Uterus (tissue), 4 donors: ENCODE measurements around the gene NAA40. TPM values are rescaled to one million over a fixed set of nuclear protein-coding genes. Genes with fewer than 3 reads are reported as not detected.

Source experiments
- DNase-seq, 2 donors: peaks; one replicate each; pipeline ENCODE4 v3.0.0-alpha.2; 2019 to 2020
- H3K27ac ChIP-seq, 2 donors: fragments of 200-600 bp; sonication (generic); 1 replicate in 1 of 2; 2 replicates in 1 of 2; pipeline ENCODE4 v1.5.1; 2016 to 2018
- H3K27me3 ChIP-seq, 2 donors: fragments of 200-600 bp; sonication (generic); one replicate each; pipeline ENCODE4 v1.5.1; 2018 to 2019; ENCODE audit warnings: control low read depth in 1 of 2
- H3K36me3 ChIP-seq, 2 donors: fragments of 200-600 bp; sonication (generic); one replicate each; pipeline ENCODE4 v1.5.1; 2019; ENCODE audit warnings: control low read depth in 1 of 2
- H3K4me1 ChIP-seq, 2 donors: fragments of 200-600 bp; sonication (generic); one replicate each; pipeline ENCODE4 v1.5.1; 2018 to 2019; ENCODE audit warnings: control low read depth in 1 of 2
- H3K4me3 ChIP-seq, 2 donors: fragments of 200-600 bp; sonication (generic); 1 replicate in 1 of 2; 2 replicates in 1 of 2; pipeline ENCODE4 v1.5.1; 2018 to 2019; ENCODE audit warnings: mild to moderate bottlenecking in 1 of 2
- H3K9me3 ChIP-seq, 2 donors: fragments of 200-600 bp; sonication (generic); one replicate each; pipeline ENCODE4 v1.5.1; 2019; ENCODE audit warnings: control low read depth in 1 of 2
- CTCF ChIP-seq, 4 experiments: fragments of 200-600 bp in 2 of 4; fragments of 450-650 bp in 2 of 4; sonication (generic) in 2 of 4; IDR thresholded peaks; one replicate each; pipeline ENCODE4 v1.5.1; 2016 to 2019; ENCODE audit warnings: antibody characterized with exemption in 4 of 4, mild to moderate bottlenecking in 2 of 4, moderate library complexity in 1 of 4
- POLR2A ChIP-seq, 2 donors: fragments of 450-650 bp; IDR thresholded peaks; one replicate each; pipeline ENCODE4 v1.6.1; 2016; ENCODE audit warnings: antibody characterized with exemption in 2 of 2, mild to moderate bottlenecking in 1 of 2, moderate library complexity in 1 of 2
- intact Hi-C: fragments of 100-400 bp; cut with DNase I; formaldehyde crosslinking; loops from one replicate; pipeline ENCODE4 v1.15.1; 2023; ENCODE audit warnings: low total_unique reads
- total RNA-seq, 4 donors: library from RNA; depleted of rRNA in 3 of 4; stranded (reverse); fragments of >200 nt in 3 of 4; gene quantifications; one replicate each; pipeline versions ENCODE4 v1.1.0 to v1.2.4, GENCODE V29; 2014 to 2023
- donor health status: DM: yes; HTN: yes; CAD: no.

Gene NAA40
- total RNA-seq, 4 donors from 2014 or later = 2.1 to 17.8 (median 9.2) TPM

DNA sequence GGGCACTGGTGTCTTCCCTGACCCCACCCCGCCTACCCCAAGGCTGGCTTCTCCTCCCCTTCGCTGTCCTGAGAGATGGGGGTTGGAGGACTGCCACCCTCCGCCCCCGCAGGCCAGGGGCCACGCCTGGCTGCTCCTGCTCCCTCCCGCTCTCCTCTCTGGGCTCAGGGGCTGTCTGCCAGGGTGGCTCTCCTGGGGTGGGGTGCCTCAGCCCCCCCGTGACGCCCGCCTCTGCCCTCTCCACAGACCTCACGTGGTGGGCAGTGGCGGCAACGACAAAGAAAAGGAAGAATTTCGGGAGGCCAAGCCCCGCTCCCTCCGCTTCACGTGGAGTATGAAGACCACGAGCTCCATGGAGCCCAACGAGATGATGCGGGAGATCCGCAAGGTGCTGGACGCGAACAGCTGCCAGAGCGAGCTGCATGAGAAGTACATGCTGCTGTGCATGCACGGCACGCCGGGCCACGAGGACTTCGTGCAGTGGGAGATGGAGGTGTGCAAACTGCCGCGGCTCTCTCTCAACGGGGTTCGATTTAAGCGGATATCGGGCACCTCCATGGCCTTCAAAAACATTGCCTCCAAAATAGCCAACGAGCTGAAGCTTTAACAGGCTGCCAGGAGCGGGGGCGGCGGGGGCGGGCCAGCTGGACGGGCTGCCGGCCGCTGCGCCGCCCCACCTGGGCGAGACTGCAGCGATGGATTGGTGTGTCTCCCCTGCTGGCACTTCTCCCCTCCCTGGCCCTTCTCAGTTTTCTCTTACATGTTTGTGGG is 30.0 kb upstream of the NAA40 start:
- Histone ChIP-seq H3K27ac (peak overlapping the region; percentile 58 to 59), H3K4me3 (no peak overlapping the region), H3K9me3 (no peaks in the 10 kb centered on the region), H3K27me3 (no peaks in the 10 kb centered on the region), H3K4me1 (peaks cover 5 to 20% of the 10 kb centered on the region in 2 donors), H3K36me3 (no peaks in the 10 kb centered on the region)
- intact Hi-C loops = no loop called here
- peak; percentile 66 to 77 for DNase-seq
- TF ChIP-seq CTCF (IDR thresholded peaks at IDR 0.05) (no peak), POLR2A (IDR thresholded peaks at IDR 0.05) (no peak)

DNA sequence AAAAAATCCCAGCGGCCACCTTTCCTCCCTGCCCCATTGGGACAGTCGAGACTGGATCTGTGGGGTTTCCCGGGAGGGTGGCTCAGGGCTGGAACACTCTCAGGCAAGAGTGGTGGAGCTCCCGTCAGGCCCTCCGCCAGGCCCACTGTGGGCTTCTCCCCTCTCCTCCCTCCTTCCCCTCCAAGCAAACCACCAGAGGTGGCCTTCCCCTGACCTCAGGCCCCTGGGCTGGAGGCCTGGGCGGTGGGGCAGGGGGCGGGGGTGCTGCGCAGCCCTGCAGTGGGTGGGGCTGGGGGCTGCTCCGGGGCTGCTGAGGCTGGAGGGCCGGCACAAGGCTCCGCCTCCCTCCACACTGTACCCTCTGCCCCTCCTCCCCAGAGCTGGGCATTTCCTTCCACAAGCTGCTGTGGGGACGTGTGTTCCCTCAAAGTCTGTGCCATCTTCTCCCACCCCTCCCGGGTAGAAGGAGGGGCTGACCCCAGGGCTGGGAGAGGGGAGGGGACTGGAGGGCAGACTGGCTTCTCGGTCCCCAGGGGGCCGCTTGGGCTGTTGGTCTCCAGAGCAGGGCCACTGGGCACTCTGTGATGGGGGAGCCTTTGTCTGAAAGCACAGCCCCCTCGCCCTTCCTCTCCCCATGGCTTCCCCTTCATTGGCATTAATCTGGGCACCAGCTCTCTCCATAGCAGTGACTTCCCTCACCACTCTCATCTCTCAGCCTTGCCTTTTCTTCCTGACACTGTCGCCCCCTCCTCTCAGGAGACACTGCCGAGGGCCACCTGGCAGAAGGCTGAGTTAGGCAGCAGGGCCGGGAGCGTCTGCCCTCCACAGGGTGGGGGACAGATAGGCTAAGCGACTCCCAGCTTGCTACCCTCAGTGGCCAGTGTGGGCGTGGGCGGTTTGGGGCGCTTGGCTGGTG is 29.0 kb upstream of the NAA40 start:
- Histone ChIP-seq H3K27ac (peak overlapping the region; percentile 58 to 59), H3K9me3 (no peaks in the 10 kb centered on the region), H3K4me3 (no peak overlapping the region), H3K4me1 (peaks cover 5 to 20% of the 10 kb centered on the region in 2 donors), H3K36me3 (no peaks in the 10 kb centered on the region), H3K27me3 (no peaks in the 10 kb centered on the region)
- DNase-seq = peak in 1 of 2 donors; percentile 43
- intact Hi-C loops = no loop called here
- TF ChIP-seq POLR2A (IDR thresholded peaks at IDR 0.05) = no peak
- no peak for TF ChIP-seq CTCF (IDR thresholded peaks at IDR 0.05)

GRCh38 chr11:63910675-63911074 is 28.1 kb upstream of the NAA40 start:
- peak overlapping the region; percentile 28 to 33 for H3K27ac ChIP-seq
- H3K36me3 ChIP-seq = no peaks in the 10 kb centered on the region
- DNase-seq = no peak
- peaks cover 5 to 21% of the 10 kb centered on the region in 2 donors for H3K4me1 ChIP-seq
- no peak overlapping the region for H3K4me3 ChIP-seq
- TF ChIP-seq POLR2A (IDR thresholded peaks at IDR 0.05) (no peak), CTCF (IDR thresholded peaks at IDR 0.05) (no peak)
- no peaks in the 10 kb centered on the region for H3K27me3 ChIP-seq
- no peaks in the 10 kb centered on the region for H3K9me3 ChIP-seq
- intact Hi-C loops = no loop called here

- no peaks in the 10 kb centered on the region for H3K9me3 ChIP-seq
- H3K36me3 ChIP-seq = no peaks in the 10 kb centered on the region
- intact Hi-C loops = no loop called here
- DNase-seq = no peak
- H3K4me3 ChIP-seq = no peak overlapping the region
- H3K27ac ChIP-seq = no peak overlapping the region
- peaks cover 5 to 28% of the 10 kb centered on the region in 2 donors for H3K4me1 ChIP-seq
- no peak for TF ChIP-seq POLR2A (IDR thresholded peaks at IDR 0.05)
- no peak for TF ChIP-seq CTCF (IDR thresholded peaks at IDR 0.05)
- H3K27me3 ChIP-seq = no peaks in the 10 kb centered on the region
These were observed 27.4 kb upstream of the NAA40 start for GRCh38 chr11:63911440-63911839.

DNA sequence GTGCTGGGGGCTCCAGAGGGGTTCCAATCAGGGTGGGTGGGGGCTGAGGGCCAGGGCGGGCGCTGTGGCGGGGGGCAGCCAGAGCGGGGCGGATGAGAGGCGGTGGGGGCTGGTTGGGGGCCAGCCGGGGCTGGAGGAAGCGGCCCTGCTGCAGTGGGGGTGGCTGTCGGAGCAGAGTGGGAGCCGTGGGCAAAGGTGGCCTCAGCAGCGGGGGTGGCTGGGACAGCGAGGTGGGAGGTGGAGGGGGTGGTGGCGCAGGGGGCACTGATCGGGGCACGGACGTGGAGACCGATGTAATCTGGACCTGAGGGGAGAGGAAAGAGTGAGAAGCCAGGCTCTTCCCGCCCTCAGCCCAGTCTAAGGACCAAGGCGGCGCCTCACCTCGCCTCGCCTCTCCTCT is 26.9 kb upstream of the NAA40 start:
- peaks cover 5 to 30% of the 10 kb centered on the region in 2 donors for H3K4me1 ChIP-seq
- no peaks in the 10 kb centered on the region for H3K36me3 ChIP-seq
- no peak for DNase-seq
- no peaks in the 10 kb centered on the region for H3K27me3 ChIP-seq
- no peak overlapping the region for H3K27ac ChIP-seq
- H3K4me3 ChIP-seq = no peak overlapping the region
- no peak for TF ChIP-seq POLR2A (IDR thresholded peaks at IDR 0.05)
- TF ChIP-seq CTCF (IDR thresholded peaks at IDR 0.05) = no peak
- intact Hi-C loops = no loop called here
- no peaks in the 10 kb centered on the region for H3K9me3 ChIP-seq
